ACHN (cell line): ENCODE measurements around the gene GPRIN1.
A peak's percentile ranks its signal among the peaks of the same experiment; 100 is the strongest.

Experiments
- DNase-seq: peaks from one replicate; pipeline ENCODE4 v3.0.0-alpha.2; 2015
- in situ Hi-C: cut with HindIII; loops from 2 replicates; pipeline ENCODE4 v1.10.0; 2017; ENCODE audit warnings: low sequenced_read_pairs, low pct_ligation_motif_present, low pct_unique_long_range_greater_than_20kb

GPRIN1 gene

GRCh38 chr5:176644878-176645670 lies 35.1 kb upstream of the GPRIN1 start:
- in situ Hi-C loops: no loop called here

DNA sequence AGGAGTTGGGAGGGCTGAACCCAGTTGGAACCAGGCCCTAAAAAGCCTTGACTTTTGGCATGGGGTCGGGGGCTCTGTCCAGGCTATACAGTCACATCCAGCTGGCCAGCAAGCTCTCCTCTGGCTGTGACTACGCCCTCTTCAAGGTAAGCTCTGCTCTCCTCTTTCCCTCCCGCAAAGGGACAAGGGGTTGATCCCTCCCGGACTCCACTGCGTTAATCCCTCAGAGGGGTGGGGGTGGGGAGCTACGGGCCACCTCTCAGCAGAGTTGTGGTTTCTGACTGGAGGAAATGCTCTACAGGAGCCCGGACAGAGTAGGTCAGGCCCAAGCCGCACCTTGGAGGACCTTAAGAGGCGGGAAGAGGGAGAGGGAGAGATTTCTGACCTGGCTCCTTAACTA lies 34.3 kb upstream of the GPRIN1 start:
- in situ Hi-C loops: no loop called here
- no peak for DNase-seq

More at GRCh38 chr5:176644878-176645670, 35.1 kb upstream of the GPRIN1 start:
- no peak for DNase-seq

DNA sequence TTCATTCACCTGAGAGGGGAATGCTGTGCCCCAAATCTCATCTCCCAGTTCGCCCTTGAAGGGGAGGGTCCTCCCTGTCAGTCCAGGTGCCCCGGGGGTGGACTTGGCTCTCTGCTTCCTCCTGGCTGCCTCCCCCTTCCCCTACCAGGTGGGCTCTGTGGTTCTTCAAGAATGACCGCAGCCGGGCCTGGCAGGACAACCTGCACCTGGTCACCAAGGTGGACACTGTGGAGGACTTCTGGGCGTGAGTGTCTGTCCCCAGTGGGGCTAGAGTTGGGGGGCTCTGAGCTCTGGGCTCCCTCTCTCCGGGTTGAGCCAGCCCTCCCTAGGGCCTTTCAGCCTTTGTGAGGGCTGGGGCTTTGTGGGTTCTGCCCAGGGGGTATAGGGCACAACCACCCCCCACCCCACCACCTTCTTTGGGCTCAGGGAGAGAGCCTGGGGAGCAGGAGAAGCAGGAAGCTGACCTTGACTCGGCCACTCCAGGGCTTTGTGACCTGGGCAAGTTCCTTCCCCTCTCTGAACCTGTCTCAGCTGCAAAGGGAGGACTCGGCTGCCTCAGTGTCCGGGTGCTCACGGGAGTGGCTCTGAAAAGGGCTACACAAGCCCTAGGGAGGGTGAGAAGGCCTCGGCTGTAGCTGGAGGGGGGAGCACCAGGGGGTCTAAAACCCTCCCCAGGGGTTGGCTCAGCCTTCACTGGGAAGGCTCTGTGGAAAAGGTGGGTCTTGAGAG lies 33.7 kb upstream of the GPRIN1 start:
- no peak for DNase-seq
- in situ Hi-C loops: no loop called here

DNA sequence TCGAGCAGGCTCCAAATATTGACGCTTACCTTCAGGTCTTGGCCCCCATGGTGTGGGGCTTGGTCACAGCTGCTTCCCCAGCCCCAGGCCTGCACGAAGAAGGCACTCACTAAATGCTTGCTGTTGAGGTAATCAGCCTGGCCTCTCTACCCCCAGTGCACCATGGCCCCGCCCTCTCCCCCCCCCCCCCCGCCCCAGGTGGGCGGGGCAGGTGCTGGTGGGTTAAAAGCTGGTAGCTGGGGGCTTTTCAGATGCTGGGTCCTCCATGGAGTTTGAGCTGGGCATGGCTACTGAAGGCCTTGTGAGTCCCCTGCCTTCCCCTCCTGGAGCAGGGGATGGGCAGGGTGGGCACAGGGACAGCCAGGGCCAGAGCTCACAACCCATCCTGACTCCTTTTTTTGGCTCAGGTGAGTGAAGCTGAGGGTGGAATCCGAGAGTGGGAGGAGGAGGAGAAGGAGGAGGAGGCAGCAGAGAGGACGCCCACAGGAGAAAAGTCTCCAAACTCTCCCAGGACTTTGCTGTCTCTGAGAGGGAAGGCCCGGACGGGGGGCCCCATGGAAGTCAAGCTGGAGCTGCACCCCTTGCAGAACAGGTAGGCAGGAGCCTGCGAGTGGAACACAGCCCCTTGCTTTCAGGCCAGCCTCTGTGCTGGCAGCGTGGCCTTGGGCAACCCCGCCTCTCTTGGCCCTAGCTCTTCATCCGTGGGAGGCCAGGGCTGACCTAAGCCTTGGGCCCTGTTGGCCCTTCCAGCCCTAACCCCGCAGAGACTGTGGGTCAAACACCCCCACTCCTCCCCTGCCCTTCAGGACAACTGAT lies 32.9 kb upstream of the GPRIN1 start:
- in situ Hi-C loops: no loop called here

DNA sequence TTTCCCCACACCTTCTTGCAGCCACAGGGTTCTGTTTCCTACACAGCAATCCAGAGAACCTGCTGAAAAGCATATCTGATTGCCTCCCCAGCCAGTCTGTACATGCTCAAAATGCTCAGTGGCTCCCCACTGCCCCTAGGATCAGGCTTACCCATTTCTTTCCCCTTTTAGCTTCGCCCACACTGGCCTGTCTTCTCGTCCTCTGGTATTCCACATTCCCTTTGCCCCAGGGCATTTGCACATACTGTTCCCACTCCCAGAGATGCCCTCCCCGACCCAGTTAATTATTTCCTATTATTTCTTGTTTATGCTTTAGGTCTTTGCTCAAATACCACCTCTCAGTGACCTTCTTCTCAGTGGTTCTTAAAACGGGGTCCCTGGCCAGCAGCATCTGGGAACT lies 30.7 kb upstream of the GPRIN1 start:
- no peak for DNase-seq
- in situ Hi-C loops: no loop called here

More for the DNA sequence above, 32.9 kb upstream of the GPRIN1 start:
- DNase-seq: no peak

GRCh38 chr5:176639981-176640380 lies 30.0 kb upstream of the GPRIN1 start:
- no peak for DNase-seq
- in situ Hi-C loops: no loop called here

DNA sequence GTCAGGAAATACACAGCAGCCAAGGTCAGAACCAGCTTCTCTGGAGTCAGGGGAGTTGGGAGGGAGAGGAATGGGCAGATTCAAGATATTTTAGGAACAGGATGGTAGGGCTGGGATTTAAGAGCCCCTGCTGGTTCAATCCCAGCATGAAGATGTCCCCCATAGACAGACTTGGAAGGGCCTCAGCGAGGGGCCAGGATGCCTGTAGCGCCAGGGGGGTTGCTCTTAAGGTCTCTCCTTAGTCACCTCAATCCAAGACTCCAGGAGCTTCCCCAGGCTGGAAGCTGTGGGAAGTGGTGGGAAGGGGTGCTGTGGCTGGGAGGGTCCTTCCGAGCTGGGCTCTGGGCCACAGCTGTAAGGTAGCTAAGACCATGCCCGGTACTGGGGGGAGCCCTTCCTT lies 29.3 kb upstream of the GPRIN1 start:
- in situ Hi-C loops: no loop called here
- DNase-seq: no peak

- DNase-seq: no peak
- in situ Hi-C loops: no loop called here
These were observed 28.5 kb upstream of the GPRIN1 start for GRCh38 chr5:176638437-176638836.

DNA sequence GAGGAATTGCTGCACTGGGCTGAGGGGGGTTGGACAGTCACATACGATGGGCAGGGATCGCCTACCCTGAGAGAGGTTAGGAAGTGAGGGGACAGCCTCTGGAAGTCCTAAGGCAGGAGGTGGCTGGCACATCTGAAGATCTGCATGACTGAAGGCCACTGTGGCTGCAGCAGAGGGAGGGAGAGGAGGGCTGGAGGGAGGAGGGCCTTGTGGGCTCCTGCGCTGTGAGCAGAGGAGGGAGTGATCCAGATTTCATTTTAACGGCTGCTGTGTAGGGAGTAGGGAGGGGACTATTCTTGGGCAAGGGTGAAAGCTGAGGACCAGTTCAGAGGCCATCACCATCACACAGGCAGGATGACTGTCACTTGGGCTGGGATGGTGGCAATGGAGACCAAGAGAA lies 27.6 kb upstream of the GPRIN1 start:
- in situ Hi-C loops: no loop called here
- no peak for DNase-seq

GRCh38 chr5:176636426-176636825 lies 26.5 kb upstream of the GPRIN1 start:
- no peak for DNase-seq
- in situ Hi-C loops: no loop called here

DNA sequence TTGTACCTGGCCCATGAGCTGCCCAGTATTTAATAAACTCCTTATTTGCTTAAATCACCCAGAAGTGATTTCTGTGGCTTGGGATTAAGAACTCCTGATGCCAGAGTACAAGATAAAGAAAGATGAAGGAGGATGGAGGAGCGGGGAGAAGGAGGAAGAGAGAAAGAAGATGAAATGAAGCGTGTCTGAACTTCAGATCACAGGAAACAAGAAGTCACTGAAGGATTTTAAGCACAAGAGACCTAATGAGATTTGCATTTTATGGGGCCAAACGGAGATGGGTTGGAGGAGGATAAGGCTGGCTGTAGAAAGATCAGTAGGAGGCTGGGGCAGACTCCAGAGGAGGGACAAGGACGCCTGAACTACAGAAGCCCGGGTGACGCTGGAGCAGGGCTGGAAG lies 23.6 kb upstream of the GPRIN1 start:
- DNase-seq: no peak

GRCh38 chr5:176632745-176633144 lies 22.8 kb upstream of the GPRIN1 start:
- no peak for DNase-seq
- in situ Hi-C loops: no loop called here

More for the DNA sequence above, 23.6 kb upstream of the GPRIN1 start:
- in situ Hi-C loops: no loop called here

DNA sequence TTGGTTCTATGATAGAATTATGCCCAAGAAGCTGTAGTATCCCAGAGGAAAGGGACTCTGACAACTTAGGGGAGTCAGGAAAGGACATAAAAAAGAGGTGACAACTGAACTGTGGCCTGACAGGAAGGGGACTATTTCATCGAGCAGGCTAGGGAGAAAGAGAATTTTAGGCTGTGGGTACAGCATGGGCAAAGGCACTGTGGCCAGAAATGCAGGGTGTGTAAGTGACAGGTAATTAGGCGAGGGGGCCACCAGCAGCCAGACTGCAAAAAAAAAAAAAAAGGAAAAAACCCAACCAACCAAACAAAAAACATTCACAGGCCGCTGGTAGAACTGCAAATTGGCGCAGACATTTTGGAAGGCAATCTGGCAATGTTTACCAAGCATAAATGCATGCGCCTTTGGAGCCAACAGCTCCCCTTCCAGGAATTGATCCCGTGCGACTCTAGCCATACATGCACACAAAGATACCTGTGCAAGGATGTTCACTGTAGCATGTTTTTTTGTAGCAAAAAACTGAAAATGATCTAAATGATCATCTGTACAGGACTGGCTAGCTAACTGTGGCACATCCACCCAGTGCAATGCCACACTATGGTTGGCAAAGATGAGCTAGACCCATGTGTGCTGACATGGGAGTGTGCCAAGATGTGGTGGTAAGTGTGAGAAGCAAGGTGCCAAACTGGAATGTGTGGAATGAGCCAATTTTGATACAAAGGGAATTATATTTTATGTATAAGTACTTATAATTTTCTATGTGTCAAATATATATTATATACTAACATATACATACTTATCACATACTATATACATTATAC lies 21.6 kb upstream of the GPRIN1 start:
- no peak for DNase-seq
- in situ Hi-C loops: no loop called here

GRCh38 chr5:176630681-176631222 lies 20.8 kb upstream of the GPRIN1 start:
- DNase-seq: no peak
- in situ Hi-C loops: no loop called here

GRCh38 chr5:176629853-176630680 lies 20.1 kb upstream of the GPRIN1 start, which contains the start of the genes EIF4E1B and SNCB:
EIF4E1B (plus strand) TSS chr5:176630675; CDS start chr5:176642788, 12,113 bp downstream.
SNCB (minus strand) TSS chr5:176630534; CDS start chr5:176629654, 880 bp downstream.
- peak; percentile 49 for DNase-seq
- in situ Hi-C loops: no loop called here

- no peak for DNase-seq
- in situ Hi-C loops: no loop called here
These were observed 19.4 kb upstream of the GPRIN1 start for GRCh38 chr5:176629317-176629852.
